ENCODE data around the gene USP33.

DNA sequence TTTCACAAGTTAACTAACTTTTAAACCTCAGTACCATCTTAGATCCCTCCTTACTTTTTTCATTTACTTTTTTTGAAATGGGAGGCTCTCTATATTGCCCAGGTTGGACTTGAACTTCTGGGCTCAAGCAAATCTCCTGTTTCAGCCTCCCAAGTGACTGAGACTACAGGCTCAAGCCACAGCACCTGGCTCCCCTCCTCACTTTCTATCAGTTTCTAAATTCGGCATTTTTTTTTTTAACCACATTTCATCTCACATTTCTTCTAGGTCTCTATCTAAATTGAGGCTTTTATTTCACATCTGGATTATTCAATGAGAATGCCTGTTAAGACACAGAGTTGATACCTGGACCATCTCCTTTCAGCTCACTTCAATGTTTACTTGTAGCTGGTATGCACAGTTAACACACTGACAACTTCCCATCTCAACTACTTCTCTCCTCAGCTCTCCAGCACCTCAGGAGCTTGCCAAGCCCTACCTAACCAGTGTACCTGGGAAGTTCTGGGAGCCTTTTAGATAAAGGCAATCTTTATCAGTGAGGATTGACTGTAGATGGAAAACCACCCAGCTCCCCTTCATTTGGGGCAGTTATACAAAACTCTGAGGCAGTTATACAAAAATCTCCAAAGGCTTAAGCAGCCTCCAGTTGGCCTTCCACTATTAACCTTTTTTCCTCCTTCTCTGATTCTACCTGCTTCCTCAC, 3.4 kb downstream of the USP33 start:
- no peak for TF ChIP-seq EZH2 (IDR thresholded peaks at IDR 0.05; ENCODE audit: borderline replicate concordance, low read depth, low read length, severe bottlenecking)
- no peak for TF ChIP-seq CTCF (IDR thresholded peaks at IDR 0.05; ENCODE audit: borderline replicate concordance, extremely low read depth, low read length, poor library complexity, severe bottlenecking)
